ENCODE results near the gene STXBP4. TPM values are rescaled to one million over a fixed set of nuclear protein-coding genes. Genes with fewer than 3 reads are reported as not detected.

Gene STXBP4
- total RNA-seq, 1 experiment from 2014 or later: 12.0 TPM

DNA sequence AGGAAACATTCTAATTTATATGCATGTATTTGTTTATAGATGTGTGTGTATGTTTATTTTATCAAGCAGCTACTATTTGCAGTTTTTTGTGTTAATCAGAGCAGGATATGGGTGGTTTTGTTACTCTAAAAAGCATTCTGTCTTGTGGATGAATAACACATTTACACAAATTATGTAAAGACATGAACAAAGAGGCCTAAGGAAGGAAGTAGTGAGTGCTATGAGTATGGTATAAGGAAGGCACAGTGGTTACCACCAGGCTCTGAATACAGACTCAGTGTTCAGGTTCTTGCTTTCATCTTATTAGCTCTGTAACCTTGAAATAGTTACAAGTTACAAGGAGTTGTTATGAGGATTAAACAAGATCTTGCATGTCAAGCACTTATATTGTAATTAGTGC is 33.9 kb downstream of the STXBP4 start (continued):
- TF ChIP-seq ELF4 (CRISPR knock-in tag; IDR thresholded peaks at IDR 0.05; ENCODE audit: low read depth) (no peak), MXD4 (CRISPR knock-in tag; IDR thresholded peaks at IDR 0.05; ENCODE audit: borderline replicate concordance) (no peak)
- TF ChIP-seq, protein P1, sequence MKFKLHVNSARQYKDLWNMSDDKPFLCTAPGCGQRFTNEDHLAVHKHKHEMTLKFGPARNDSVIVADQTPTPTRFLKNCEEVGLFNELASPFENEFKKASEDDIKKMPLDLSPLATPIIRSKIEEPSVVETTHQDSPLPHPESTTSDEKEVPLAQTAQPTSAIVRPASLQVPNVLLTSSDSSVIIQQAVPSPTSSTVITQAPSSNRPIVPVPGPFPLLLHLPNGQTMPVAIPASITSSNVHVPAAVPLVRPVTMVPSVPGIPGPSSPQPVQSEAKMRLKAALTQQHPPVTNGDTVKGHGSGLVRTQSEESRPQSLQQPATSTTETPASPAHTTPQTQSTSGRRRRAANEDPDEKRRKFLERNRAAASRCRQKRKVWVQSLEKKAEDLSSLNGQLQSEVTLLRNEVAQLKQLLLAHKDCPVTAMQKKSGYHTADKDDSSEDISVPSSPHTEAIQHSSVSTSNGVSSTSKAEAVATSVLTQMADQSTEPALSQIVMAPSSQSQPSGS (CRISPR knock-in tag; IDR thresholded peaks at IDR 0.05; ENCODE audit: borderline replicate concordance, low read depth): no peak

DNA sequence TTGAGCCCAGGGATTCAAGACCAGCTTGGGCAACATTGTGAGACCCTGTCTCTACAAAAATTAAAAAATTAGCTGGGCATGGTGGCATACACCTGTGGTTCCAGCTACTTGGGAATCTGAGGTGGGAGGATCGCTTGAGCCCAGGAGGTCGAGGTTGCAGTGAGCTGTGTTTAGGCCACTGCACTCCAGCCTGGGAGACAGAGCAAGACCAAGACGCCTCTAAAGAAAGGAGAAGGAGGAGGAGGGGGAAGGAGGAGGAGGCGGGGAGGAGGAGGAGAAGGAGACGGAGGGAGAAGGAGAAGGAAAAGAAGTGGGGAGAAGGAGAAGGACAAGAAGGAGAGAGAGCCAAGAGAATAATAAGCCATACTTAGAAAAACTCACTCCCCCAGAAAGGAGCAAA is 35.9 kb downstream of the STXBP4 start:
- TF ChIP-seq, protein P2, sequence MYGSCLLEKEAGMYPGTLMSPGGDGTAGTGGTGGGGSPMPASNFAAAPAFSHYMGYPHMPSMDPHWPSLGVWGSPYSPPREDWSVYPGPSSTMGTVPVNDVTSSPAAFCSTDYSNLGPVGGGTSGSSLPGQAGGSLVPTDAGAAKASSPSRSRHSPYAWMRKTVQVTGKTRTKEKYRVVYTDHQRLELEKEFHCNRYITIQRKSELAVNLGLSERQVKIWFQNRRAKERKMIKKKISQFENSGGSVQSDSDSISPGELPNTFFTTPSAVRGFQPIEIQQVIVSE (CRISPR knock-in tag; IDR thresholded peaks at IDR 0.05; ENCODE audit: borderline replicate concordance): no peak
- TF ChIP-seq SOX15 (CRISPR knock-in tag; IDR thresholded peaks at IDR 0.05) (no peak), TP53 (CRISPR knock-in tag; IDR thresholded peaks at IDR 0.05) (no peak), RELA (CRISPR knock-in tag; IDR thresholded peaks at IDR 0.05; ENCODE audit: borderline replicate concordance) (no peak), ESRRA (CRISPR knock-in tag; IDR thresholded peaks at IDR 0.05; ENCODE audit: borderline replicate concordance) (no peak), ZNF396 (CRISPR knock-in tag; IDR thresholded peaks at IDR 0.05; ENCODE audit: borderline replicate concordance) (no peak), JUN (CRISPR knock-in tag; IDR thresholded peaks at IDR 0.05) (no peak), SMAD3 (CRISPR knock-in tag; IDR thresholded peaks at IDR 0.05; ENCODE audit: borderline replicate concordance) (no peak), RORB (CRISPR knock-in tag; IDR thresholded peaks at IDR 0.05) (no peak)
- TF ChIP-seq, protein P3, sequence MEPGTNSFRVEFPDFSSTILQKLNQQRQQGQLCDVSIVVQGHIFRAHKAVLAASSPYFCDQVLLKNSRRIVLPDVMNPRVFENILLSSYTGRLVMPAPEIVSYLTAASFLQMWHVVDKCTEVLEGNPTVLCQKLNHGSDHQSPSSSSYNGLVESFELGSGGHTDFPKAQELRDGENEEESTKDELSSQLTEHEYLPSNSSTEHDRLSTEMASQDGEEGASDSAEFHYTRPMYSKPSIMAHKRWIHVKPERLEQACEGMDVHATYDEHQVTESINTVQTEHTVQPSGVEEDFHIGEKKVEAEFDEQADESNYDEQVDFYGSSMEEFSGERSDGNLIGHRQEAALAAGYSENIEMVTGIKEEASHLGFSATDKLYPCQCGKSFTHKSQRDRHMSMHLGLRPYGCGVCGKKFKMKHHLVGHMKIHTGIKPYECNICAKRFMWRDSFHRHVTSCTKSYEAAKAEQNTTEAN (CRISPR knock-in tag; IDR thresholded peaks at IDR 0.05): no peak
- TF ChIP-seq, protein P4, sequence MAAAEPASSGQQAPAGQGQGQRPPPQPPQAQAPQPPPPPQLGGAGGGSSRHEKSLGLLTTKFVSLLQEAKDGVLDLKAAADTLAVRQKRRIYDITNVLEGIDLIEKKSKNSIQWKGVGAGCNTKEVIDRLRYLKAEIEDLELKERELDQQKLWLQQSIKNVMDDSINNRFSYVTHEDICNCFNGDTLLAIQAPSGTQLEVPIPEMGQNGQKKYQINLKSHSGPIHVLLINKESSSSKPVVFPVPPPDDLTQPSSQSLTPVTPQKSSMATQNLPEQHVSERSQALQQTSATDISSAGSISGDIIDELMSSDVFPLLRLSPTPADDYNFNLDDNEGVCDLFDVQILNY (CRISPR knock-in tag; IDR thresholded peaks at IDR 0.05): no peak
- Mint-ChIP-seq H3K4me3 (no peak overlapping the region), H3K27ac (no peak overlapping the region), H3K4me1 (peaks cover 24% of the 10 kb centered on the region), H3K9me3 (no peaks in the 10 kb centered on the region), H3K27me3 (ENCODE audit: low read depth) (no peaks in the 10 kb centered on the region), H3K36me3 (0 out of 2 replicates have a peak, but pooled peaks cover 3% of the 10 kb centered on the region)
- peak; percentile 52 for ATAC-seq
- CTCF ChIA-PET: interaction anchor here (1.2 to 2.6 kb wide), 4 partner anchors 8 to 102 kb away, joined by 3 to 38 read pairs (median 6); no protein-coding TSS in a partner anchor
- DNase-seq (ENCODE audit: low spot score): no peak
- POLR2A ChIA-PET: no interaction called here

DNA sequence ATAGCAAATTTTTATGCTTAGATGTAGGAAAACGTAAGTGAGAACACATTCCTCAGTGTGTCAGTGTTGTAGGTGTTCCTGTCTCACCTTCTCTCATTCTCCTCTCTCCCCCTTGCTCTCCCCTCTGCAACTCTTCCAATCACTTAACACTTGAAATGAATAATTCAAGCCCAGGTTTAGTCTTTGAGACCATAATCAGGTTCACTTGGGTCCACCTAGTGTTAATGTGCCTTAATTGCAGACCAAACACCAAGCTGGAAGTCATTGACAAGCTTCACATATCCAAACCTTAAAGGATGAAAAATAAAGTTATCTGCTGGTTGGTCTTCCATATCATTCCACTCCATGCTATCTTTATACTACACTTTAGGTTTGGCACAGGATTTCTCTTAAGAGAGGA is 37.0 kb downstream of the STXBP4 start:
- Mint-ChIP-seq H3K27ac (no peak overlapping the region), H3K36me3 (0 out of 2 replicates have a peak, but pooled peaks cover 3% of the 10 kb centered on the region), H3K4me1 (peaks cover 24% of the 10 kb centered on the region), H3K4me3 (no peak overlapping the region), H3K27me3 (ENCODE audit: low read depth) (no peaks in the 10 kb centered on the region), H3K9me3 (no peaks in the 10 kb centered on the region)
- peak; percentile 30 for DNase-seq (ENCODE audit: low spot score)
- TF ChIP-seq NR2C2 (CRISPR knock-in tag; IDR thresholded peaks at IDR 0.05) (no peak), TEAD1 (CRISPR knock-in tag; IDR thresholded peaks at IDR 0.05) (no peak), SP1 (CRISPR knock-in tag; conservative IDR thresholded peaks at IDR 0.05) (no peak), NFYB (CRISPR knock-in tag; conservative IDR thresholded peaks at IDR 0.05; ENCODE audit: low read depth) (no peak), CBFB (CRISPR knock-in tag; IDR thresholded peaks at IDR 0.05; ENCODE audit: low read depth) (no peak)
- TF ChIP-seq, protein P5, sequence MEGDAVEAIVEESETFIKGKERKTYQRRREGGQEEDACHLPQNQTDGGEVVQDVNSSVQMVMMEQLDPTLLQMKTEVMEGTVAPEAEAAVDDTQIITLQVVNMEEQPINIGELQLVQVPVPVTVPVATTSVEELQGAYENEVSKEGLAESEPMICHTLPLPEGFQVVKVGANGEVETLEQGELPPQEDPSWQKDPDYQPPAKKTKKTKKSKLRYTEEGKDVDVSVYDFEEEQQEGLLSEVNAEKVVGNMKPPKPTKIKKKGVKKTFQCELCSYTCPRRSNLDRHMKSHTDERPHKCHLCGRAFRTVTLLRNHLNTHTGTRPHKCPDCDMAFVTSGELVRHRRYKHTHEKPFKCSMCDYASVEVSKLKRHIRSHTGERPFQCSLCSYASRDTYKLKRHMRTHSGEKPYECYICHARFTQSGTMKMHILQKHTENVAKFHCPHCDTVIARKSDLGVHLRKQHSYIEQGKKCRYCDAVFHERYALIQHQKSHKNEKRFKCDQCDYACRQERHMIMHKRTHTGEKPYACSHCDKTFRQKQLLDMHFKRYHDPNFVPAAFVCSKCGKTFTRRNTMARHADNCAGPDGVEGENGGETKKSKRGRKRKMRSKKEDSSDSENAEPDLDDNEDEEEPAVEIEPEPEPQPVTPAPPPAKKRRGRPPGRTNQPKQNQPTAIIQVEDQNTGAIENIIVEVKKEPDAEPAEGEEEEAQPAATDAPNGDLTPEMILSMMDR (IDR thresholded peaks at IDR 0.05): peak; percentile 40
- POLR2A ChIA-PET: no interaction called here
- CTCF ChIA-PET: interaction anchor here (0.5 to 2.6 kb wide), 16 partner anchors 9 to 486 kb away, joined by 3 to 38 read pairs (median 4); no protein-coding TSS in a partner anchor
- peak; percentile 89 for ATAC-seq

Data from WTC11 (cell line).